Left lung (tissue), 10 donors: Measurements from ENCODE around the gene TM4SF5. TPM values are rescaled to one million over a fixed set of nuclear protein-coding genes. Genes with fewer than 3 reads are reported as not detected.

ENCODE experiments used
- ATAC-seq: fragments of 200-7000 bp; cut with Tn5 transposase; one replicate; pipeline ENCODE4 v1.9.1; 2020; ENCODE audit warnings: moderate library complexity
- DNase-seq, 4 donors: peaks; one replicate each; pipeline ENCODE4 v3.0.0-alpha.2; 2013 to 2020
- H3K27ac ChIP-seq, 2 donors: fragments of 200-600 bp; sonication (generic) in 1 of 2; one replicate each; pipeline versions ENCODE4 v1.5.0 to v1.8.0; 2020 to 2021
- H3K27me3 ChIP-seq, 2 donors: fragments of 200-600 bp; sonication (generic) in 1 of 2; one replicate each; pipeline versions ENCODE4 v1.5.0 to v1.8.0; 2020 to 2021
- H3K36me3 ChIP-seq, 2 donors: fragments of 200-600 bp; sonication (generic) in 1 of 2; one replicate each; pipeline versions ENCODE4 v1.5.0 to v1.8.0; 2020 to 2021
- H3K4me1 ChIP-seq, 2 donors: fragments of 200-600 bp; one replicate each; pipeline ENCODE4 v1.8.0; 2021
- H3K4me3 ChIP-seq, 2 donors: fragments of 200-600 bp; sonication (generic) in 1 of 2; one replicate each; pipeline versions ENCODE4 v1.5.0 to v1.8.0; 2020 to 2021; ENCODE audit warnings: mild to moderate bottlenecking in 1 of 2
- H3K9me3 ChIP-seq, 2 donors: fragments of 200-600 bp; sonication (generic) in 1 of 2; one replicate each; pipeline versions ENCODE4 v1.5.0 to v1.8.0; 2020 to 2021
- intact Hi-C, 2 donors: fragments of 100-400 bp; cut with DNase I; formaldehyde crosslinking; loops; one replicate each; pipeline versions ENCODE4 v1.11.2 to v1.14.2; 2022
- polyA plus RNA-seq, 6 donors: library from polyadenylated mRNA; unstranded; fragments of 120-200 nt; gene quantifications; one replicate each; pipeline ENCODE4 v1.2.1, GENCODE V29; 2013; ENCODE audit not compliant: insufficient read length in 6 of 6
- total RNA-seq, 2 donors: library from RNA; stranded (reverse); fragmentation: NEBNext Ultra II Directional; extraction: Animal tissue kit (Norgen Biotek cat#: 25700); gene quantifications; one replicate each; pipeline ENCODE4 v1.2.1, GENCODE V29; 2021
- TF ChIP-seq, protein P1 (sequence below), 2 donors: fragments of 200-600 bp; sonication (generic) in 1 of 2; IDR thresholded peaks; one replicate each; pipeline versions ENCODE4 v1.5.0 to v1.8.0; 2021; ENCODE audit warnings: antibody characterized with exemption in 2 of 2
- donor health status: DM: no; HTN: yes; CAD: no.
- donor health status: DM: no; HTN: no; CAD: no.

The TM4SF5 gene
- total and polyA plus RNA-seq, 8 donors: not detected

GRCh38 chr17:4741544-4741943, 30.1 kb upstream of the TM4SF5 start:
- H3K27me3 ChIP-seq: peaks cover 0 to 49% of the 10 kb centered on the region in 2 donors
- peaks cover 3 to 43% of the 10 kb centered on the region in 2 donors for H3K4me1 ChIP-seq
- no peak overlapping the region for H3K27ac ChIP-seq
- no peak overlapping the region for H3K4me3 ChIP-seq
- TF ChIP-seq, protein P1, sequence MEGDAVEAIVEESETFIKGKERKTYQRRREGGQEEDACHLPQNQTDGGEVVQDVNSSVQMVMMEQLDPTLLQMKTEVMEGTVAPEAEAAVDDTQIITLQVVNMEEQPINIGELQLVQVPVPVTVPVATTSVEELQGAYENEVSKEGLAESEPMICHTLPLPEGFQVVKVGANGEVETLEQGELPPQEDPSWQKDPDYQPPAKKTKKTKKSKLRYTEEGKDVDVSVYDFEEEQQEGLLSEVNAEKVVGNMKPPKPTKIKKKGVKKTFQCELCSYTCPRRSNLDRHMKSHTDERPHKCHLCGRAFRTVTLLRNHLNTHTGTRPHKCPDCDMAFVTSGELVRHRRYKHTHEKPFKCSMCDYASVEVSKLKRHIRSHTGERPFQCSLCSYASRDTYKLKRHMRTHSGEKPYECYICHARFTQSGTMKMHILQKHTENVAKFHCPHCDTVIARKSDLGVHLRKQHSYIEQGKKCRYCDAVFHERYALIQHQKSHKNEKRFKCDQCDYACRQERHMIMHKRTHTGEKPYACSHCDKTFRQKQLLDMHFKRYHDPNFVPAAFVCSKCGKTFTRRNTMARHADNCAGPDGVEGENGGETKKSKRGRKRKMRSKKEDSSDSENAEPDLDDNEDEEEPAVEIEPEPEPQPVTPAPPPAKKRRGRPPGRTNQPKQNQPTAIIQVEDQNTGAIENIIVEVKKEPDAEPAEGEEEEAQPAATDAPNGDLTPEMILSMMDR (IDR thresholded peaks at IDR 0.05): no peak
- intact Hi-C loops: no loop called here
- no peak for ATAC-seq
- peaks cover 0 to 5% of the 10 kb centered on the region in 2 donors for H3K36me3 ChIP-seq
- no peak for DNase-seq
- H3K9me3 ChIP-seq: no peaks in the 10 kb centered on the region

DNA sequence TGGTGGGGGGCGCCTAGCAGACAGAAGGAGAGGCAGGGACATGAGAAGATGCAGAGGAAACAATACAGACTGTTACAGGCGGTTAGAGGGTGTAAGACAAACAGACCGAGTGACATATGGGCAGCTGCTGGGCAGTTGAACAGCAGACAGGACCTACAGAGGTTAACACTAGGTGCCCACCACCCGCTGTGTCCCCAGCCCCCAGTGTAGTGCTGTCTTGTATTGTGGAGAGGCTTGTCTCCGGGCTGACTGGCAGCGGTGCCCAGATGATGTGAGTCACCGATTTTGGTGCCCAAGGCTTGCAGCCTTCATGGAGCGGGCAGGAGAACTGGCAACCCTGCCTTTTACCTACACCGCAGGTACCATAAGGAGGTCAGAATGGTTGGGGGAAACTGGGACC, 29.6 kb upstream of the TM4SF5 start:
- H3K9me3 ChIP-seq: no peaks in the 10 kb centered on the region
- no peak overlapping the region for H3K27ac ChIP-seq
- H3K27me3 ChIP-seq: peaks cover 0 to 49% of the 10 kb centered on the region in 2 donors
- DNase-seq (no peak), ATAC-seq (no peak)
- intact Hi-C loops: no loop called here
- H3K36me3 ChIP-seq: peaks cover 0 to 5% of the 10 kb centered on the region in 2 donors
- TF ChIP-seq, protein P1 (IDR thresholded peaks at IDR 0.05): no peak
- peaks cover 3 to 37% of the 10 kb centered on the region in 2 donors for H3K4me1 ChIP-seq
- no peak overlapping the region for H3K4me3 ChIP-seq

DNA sequence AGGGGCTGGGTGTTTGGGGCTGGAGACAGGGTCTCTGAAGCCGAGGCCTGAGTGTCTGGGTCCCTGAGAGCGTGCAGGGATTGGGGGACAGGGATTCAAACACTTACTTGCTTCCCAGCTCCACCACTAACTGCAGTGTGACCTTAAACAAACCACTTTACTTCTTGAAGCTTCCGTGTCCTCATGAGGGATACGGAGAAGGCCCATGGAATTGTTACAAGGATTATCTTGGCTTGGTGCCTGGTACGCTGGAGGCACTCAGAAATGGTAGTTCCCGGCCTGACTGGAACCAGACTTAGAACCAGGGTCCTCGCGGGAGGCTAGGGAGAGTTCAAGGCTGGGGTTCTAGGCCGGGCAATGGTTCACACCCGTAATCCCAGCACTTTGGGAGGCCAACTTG, 29.1 kb upstream of the TM4SF5 start:
- intact Hi-C loops: no loop called here
- Histone ChIP-seq H3K27me3 (peaks cover 0 to 49% of the 10 kb centered on the region in 2 donors), H3K4me3 (no peak overlapping the region), H3K27ac (no peak overlapping the region), H3K4me1 (peaks cover 3 to 35% of the 10 kb centered on the region in 2 donors), H3K36me3 (peaks cover 0 to 2% of the 10 kb centered on the region in 2 donors), H3K9me3 (no peaks in the 10 kb centered on the region)
- TF ChIP-seq, protein P1 (IDR thresholded peaks at IDR 0.05): no peak
- ATAC-seq: no peak
- DNase-seq: no peak

DNA sequence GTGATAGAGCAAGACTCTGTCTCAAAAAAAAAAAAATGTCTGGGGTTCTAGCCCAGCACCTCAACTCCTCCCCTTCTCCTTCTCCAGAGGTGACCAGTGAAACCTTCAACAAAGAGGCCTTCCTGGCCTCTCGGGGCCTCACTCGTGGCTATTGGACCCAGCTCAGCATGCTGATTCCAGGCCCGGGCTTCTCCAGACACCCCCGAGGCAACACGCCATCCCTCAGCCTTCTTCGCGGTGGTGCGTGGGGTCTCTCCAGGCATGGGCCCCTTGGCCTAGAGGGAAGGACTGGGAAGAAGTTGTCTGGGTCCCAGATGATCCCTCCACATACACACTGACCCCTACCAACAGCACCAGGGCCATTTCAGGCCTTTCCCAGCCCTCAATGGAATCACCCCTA, 28.5 kb upstream of the TM4SF5 start:
- Histone ChIP-seq H3K27me3 (peaks cover 0 to 50% of the 10 kb centered on the region in 2 donors), H3K9me3 (no peaks in the 10 kb centered on the region), H3K27ac (no peak overlapping the region), H3K4me1 (peaks cover 3 to 36% of the 10 kb centered on the region in 2 donors), H3K36me3 (no peaks in the 10 kb centered on the region), H3K4me3 (no peak overlapping the region)
- intact Hi-C loops: no loop called here
- DNase-seq (no peak), ATAC-seq (no peak)
- TF ChIP-seq, protein P1 (IDR thresholded peaks at IDR 0.05): no peak

DNA sequence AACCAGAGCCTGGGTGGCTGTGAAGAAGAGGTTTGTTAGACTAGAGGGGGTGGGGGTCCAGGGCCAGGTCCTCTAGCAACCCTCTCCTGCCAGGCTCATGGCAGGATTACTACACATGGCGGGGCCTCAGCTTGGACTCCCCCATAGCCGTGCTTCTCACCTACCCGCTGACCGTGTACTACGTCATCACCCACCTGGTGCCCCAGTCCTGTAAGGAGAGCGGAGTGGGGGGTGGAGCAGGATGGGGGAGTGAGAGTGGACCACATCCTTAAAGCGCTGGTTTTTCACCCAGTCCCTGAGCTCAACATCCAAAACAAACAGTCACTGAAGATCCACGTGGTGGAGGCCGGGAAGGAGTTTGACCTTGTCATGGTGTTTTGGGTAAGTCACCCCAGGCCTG, 27.8 kb upstream of the TM4SF5 start:
- Histone ChIP-seq H3K27ac (no peak overlapping the region), H3K36me3 (no peaks in the 10 kb centered on the region), H3K4me1 (peaks cover 3 to 36% of the 10 kb centered on the region in 2 donors), H3K27me3 (peaks cover 0 to 57% of the 10 kb centered on the region in 2 donors), H3K9me3 (no peaks in the 10 kb centered on the region), H3K4me3 (no peak overlapping the region)
- ATAC-seq: no peak
- no peak for DNase-seq
- intact Hi-C loops: no loop called here
- TF ChIP-seq, protein P1 (IDR thresholded peaks at IDR 0.05): no peak
